ENCODE results near the gene PANX1.

- TF ChIP-seq CTCF (IDR thresholded peaks at IDR 0.05) (no peak), POLR2AphosphoS5 (IDR thresholded peaks at IDR 0.05) (no peak), EP300 (IDR thresholded peaks at IDR 0.05; ENCODE audit: low read depth) (no peak)
These were observed 21.3 kb upstream of the PANX1 start for GRCh38 chr11:94107363-94107762.

All from transverse colon (tissue), 4 donors.